WTC11 (cell line): ENCODE data around the gene GALR2. TPM values are rescaled to one million over a fixed set of nuclear protein-coding genes. Genes with fewer than 3 reads are reported as not detected.

Source experiments
- ATAC-seq: fragments of 200-7000 bp; cut with Tn5 transposase; 2 replicates; pipeline ENCODE4 v1.10.0; 2021; ENCODE audit warnings: mild to moderate bottlenecking, moderate library complexity
- CTCF ChIA-PET: fragments of 300-600 bp; sonication (Branson Sonifier 250); formaldehyde crosslinking; loops from one replicate; lab custom pipeline; 2021; ENCODE audit warnings: antibody characterized with exemption; lab: Charles Lee
- POLR2A ChIA-PET: fragments of 350-600 bp; sonication (Branson Sonifier 250); formaldehyde crosslinking; loops from one replicate; lab custom pipeline; 2021; ENCODE audit warnings: antibody characterized with exemption; lab: Charles Lee
- DNase-seq: peaks from one replicate; pipeline ENCODE4 v3.0.0; 2021; ENCODE audit warnings: low spot score
- H3K27ac Mint-ChIP-seq: 2 replicates; pipeline ENCODE4 v1.8.0; 2021; ENCODE audit warnings: mixed read lengths
- H3K27me3 Mint-ChIP-seq: 2 replicates; pipeline ENCODE4 v1.8.0; 2021; ENCODE audit warnings: low read depth, mild to moderate bottlenecking, moderate library complexity, mixed read lengths
- H3K36me3 Mint-ChIP-seq: 2 replicates; pipeline ENCODE4 v1.8.0; 2021; ENCODE audit warnings: mixed read lengths
- H3K4me1 Mint-ChIP-seq: 2 replicates; pipeline ENCODE4 v1.8.0; 2022; ENCODE audit warnings: mixed read lengths
- H3K4me3 Mint-ChIP-seq: 2 replicates; pipeline ENCODE4 v1.8.0; 2021; ENCODE audit warnings: mild to moderate bottlenecking, moderate library complexity, mixed read lengths
- H3K9me3 Mint-ChIP-seq: 2 replicates; pipeline ENCODE4 v1.8.0; 2021; ENCODE audit warnings: mixed read lengths
- CBFB ChIP-seq: sonication (generic); formaldehyde crosslinking; IDR thresholded peaks from 2 replicates; pipeline ENCODE4 v1.8.1; 2022; ENCODE audit warnings: mild to moderate bottlenecking, low read depth, missing genetic modification reagents
- CREB1 ChIP-seq: sonication (generic); formaldehyde crosslinking; IDR thresholded peaks from 2 replicates; pipeline ENCODE4 v1.8.0; 2023; ENCODE audit warnings: mild to moderate bottlenecking, missing genetic modification reagents
- ESRRA ChIP-seq: sonication (generic); formaldehyde crosslinking; IDR thresholded peaks from 2 replicates; pipeline ENCODE4 v1.8.1; 2022; ENCODE audit warnings: mild to moderate bottlenecking, missing genetic modification reagents, borderline replicate concordance
- FOXK1 ChIP-seq: sonication (generic); formaldehyde crosslinking; IDR thresholded peaks from 2 replicates; pipeline ENCODE4 v1.8.0; 2022; ENCODE audit warnings: mild to moderate bottlenecking, moderate library complexity, missing genetic modification reagents
- KAT7 ChIP-seq: sonication (generic); formaldehyde crosslinking; IDR thresholded peaks from 2 replicates; pipeline ENCODE4 v1.8.1; 2023; ENCODE audit warnings: missing genetic modification reagents, mild to moderate bottlenecking, borderline replicate concordance
- NFYB ChIP-seq: sonication (generic); formaldehyde crosslinking; conservative IDR thresholded peaks from 2 replicates; pipeline ENCODE4 v1.8.0; 2022; ENCODE audit warnings: low read depth, missing genetic modification reagents
- OVOL2 ChIP-seq: fragments of 250-450 bp; sonication (Bioruptor Pico); IDR thresholded peaks from 2 replicates; pipeline ENCODE4 v1.9.0; 2021; ENCODE audit warnings: mild to moderate bottlenecking, borderline replicate concordance
- SMAD3 ChIP-seq: sonication (generic); formaldehyde crosslinking; IDR thresholded peaks from 2 replicates; pipeline ENCODE4 v1.8.0; 2022; ENCODE audit warnings: missing genetic modification reagents, mild to moderate bottlenecking, borderline replicate concordance
- USF1 ChIP-seq: sonication (generic); formaldehyde crosslinking; IDR thresholded peaks from 2 replicates; pipeline ENCODE4 v1.8.0; 2022; ENCODE audit warnings: mild to moderate bottlenecking, missing genetic modification reagents
- ZNF423 ChIP-seq: fragments of 250-450 bp; sonication (Bioruptor Pico); IDR thresholded peaks from 2 replicates; pipeline ENCODE4 v2.1.2; 2022; ENCODE audit warnings: mild to moderate bottlenecking, moderate library complexity
- total RNA-seq: library from RNA; stranded (reverse); gene quantifications from 3 replicates; pipeline ENCODE4 v1.2.3, GENCODE V29; 2021
- TF ChIP-seq, protein P1 (sequence below): sonication (generic); formaldehyde crosslinking; IDR thresholded peaks from 2 replicates; pipeline ENCODE4 v1.8.1; 2022; ENCODE audit warnings: missing genetic modification reagents, borderline replicate concordance
- TF ChIP-seq, protein P2 (sequence below): sonication (generic); formaldehyde crosslinking; IDR thresholded peaks from 2 replicates; pipeline ENCODE4 v1.8.1; 2023; ENCODE audit warnings: mild to moderate bottlenecking, missing genetic modification reagents, moderate library complexity
- TF ChIP-seq, protein P3 (sequence below): sonication (generic); formaldehyde crosslinking; IDR thresholded peaks from 2 replicates; pipeline ENCODE4 v1.8.0; 2022; ENCODE audit warnings: mild to moderate bottlenecking, missing genetic modification reagents
- TF ChIP-seq, protein P4 (sequence below): fragments of 250-450 bp; sonication (Bioruptor Pico); IDR thresholded peaks from 2 replicates; pipeline ENCODE4 v1.9.0; 2021; ENCODE audit warnings: moderate library complexity, mild to moderate bottlenecking, inconsistent platforms, borderline replicate concordance

Gene GALR2
- total RNA-seq, 1 experiment from 2014 or later, result 2.9 TPM

GRCh38 chr17:76049239-76049638 is 25.3 kb upstream of the GALR2 start:
- no peak overlapping the region for H3K4me3 Mint-ChIP-seq
- H3K4me1 Mint-ChIP-seq, result peaks cover 4% of the 10 kb centered on the region
- CTCF ChIA-PET, result interaction anchor here (0.9 to 3.3 kb wide), 4 partner anchors 35 to 230 kb away, joined by 3 to 17 read pairs (median 4); no protein-coding TSS in a partner anchor
- DNase-seq, result no peak
- ATAC-seq, result no peak
- H3K36me3 Mint-ChIP-seq, result peaks cover 68% of the 10 kb centered on the region
- TF ChIP-seq NFYB (CRISPR knock-in tag) (no peak), USF1 (CRISPR knock-in tag) (no peak)
- TF ChIP-seq, all 79 proteins: peak for 0
- POLR2A ChIA-PET, result no interaction called here
- Mint-ChIP-seq H3K27ac (peak overlapping the region; percentile 12), H3K27me3 (no peaks in the 10 kb centered on the region), H3K9me3 (no peaks in the 10 kb centered on the region)

DNA sequence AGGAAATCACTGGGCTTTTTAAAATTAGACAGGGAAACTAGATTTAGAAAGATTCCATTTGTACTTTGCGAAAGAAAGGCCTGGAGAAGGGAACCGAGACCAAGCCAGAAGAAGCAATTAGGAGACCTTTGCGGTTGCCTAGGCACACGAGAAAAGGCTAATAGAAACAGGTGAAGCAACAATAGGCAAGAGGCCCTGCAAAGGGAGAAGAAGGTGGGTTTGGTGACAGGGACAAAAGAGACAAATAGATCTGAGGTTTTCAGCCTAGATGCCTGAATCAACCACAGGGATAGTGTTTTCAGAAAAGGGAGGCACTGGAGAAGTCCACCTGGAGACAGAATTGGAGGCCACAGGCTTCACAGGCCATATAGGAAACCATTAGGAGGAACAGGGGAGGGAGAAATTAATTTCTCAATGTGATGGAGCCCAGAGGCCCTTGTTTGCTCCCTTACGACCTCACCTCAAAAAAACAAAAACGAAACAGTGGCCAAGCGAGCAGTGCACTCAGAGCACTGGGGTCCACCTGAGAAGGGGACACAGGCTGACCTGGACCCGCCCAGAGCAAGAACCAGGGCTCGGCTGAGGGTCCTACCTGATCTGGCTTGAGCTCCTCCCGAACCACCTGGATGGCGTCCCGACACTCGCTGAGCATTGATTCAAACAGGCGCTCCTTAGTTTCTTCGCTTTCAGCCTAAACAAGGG is 24.6 kb upstream of the GALR2 start:
- no peak for ATAC-seq
- H3K27ac Mint-ChIP-seq, result 0 out of 2 replicates have a peak overlapping the region, but pooled peaks have one; percentile 75
- no peaks in the 10 kb centered on the region for H3K27me3 Mint-ChIP-seq
- no peak for DNase-seq
- H3K4me1 Mint-ChIP-seq, result peaks cover 4% of the 10 kb centered on the region
- ChIA-PET CTCF (interaction anchor here (0.9 to 3.3 kb wide), 3 partner anchors 36 to 230 kb away, joined by 3 to 17 read pairs (median 4); no protein-coding TSS in a partner anchor), POLR2A (no interaction called here)
- no peaks in the 10 kb centered on the region for H3K9me3 Mint-ChIP-seq
- TF ChIP-seq OVOL2 (CRISPR knock-in tag), result no peak
- TF ChIP-seq FOXK1 (CRISPR knock-in tag), result no peak
- no peak for TF ChIP-seq ZNF423 (CRISPR knock-in tag)
- TF ChIP-seq, protein P1, sequence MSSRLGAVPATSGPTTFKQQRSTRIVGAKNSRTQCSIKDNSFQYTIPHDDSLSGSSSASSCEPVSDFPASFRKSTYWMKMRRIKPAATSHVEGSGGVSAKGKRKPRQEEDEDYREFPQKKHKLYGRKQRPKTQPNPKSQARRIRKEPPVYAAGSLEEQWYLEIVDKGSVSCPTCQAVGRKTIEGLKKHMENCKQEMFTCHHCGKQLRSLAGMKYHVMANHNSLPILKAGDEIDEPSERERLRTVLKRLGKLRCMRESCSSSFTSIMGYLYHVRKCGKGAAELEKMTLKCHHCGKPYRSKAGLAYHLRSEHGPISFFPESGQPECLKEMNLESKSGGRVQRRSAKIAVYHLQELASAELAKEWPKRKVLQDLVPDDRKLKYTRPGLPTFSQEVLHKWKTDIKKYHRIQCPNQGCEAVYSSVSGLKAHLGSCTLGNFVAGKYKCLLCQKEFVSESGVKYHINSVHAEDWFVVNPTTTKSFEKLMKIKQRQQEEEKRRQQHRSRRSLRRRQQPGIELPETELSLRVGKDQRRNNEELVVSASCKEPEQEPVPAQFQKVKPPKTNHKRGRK (CRISPR knock-in tag), result no peak
- TF ChIP-seq SMAD3, result no peak
- no peak for TF ChIP-seq CBFB
- no peak for TF ChIP-seq CREB1 (CRISPR knock-in tag)
- TF ChIP-seq, protein P2, sequence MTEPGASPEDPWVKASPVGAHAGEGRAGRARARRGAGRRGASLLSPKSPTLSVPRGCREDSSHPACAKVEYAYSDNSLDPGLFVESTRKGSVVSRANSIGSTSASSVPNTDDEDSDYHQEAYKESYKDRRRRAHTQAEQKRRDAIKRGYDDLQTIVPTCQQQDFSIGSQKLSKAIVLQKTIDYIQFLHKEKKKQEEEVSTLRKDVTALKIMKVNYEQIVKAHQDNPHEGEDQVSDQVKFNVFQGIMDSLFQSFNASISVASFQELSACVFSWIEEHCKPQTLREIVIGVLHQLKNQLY (CRISPR knock-in tag), result no peak
- TF ChIP-seq, protein P3, sequence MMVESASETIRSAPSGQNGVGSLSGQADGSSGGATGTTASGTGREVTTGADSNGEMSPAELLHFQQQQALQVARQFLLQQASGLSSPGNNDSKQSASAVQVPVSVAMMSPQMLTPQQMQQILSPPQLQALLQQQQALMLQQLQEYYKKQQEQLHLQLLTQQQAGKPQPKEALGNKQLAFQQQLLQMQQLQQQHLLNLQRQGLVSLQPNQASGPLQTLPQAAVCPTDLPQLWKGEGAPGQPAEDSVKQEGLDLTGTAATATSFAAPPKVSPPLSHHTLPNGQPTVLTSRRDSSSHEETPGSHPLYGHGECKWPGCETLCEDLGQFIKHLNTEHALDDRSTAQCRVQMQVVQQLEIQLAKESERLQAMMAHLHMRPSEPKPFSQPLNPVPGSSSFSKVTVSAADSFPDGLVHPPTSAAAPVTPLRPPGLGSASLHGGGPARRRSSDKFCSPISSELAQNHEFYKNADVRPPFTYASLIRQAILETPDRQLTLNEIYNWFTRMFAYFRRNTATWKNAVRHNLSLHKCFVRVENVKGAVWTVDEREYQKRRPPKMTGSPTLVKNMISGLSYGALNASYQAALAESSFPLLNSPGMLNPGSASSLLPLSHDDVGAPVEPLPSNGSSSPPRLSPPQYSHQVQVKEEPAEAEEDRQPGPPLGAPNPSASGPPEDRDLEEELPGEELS, result no peak
- TF ChIP-seq ESRRA (CRISPR knock-in tag), result no peak
- TF ChIP-seq, protein P4, sequence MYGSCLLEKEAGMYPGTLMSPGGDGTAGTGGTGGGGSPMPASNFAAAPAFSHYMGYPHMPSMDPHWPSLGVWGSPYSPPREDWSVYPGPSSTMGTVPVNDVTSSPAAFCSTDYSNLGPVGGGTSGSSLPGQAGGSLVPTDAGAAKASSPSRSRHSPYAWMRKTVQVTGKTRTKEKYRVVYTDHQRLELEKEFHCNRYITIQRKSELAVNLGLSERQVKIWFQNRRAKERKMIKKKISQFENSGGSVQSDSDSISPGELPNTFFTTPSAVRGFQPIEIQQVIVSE (CRISPR knock-in tag), result no peak
- TF ChIP-seq KAT7 (CRISPR knock-in tag), result no peak
- H3K4me3 Mint-ChIP-seq, result no peak overlapping the region
- H3K36me3 Mint-ChIP-seq, result peaks cover 61% of the 10 kb centered on the region
